Gastrocnemius medialis (tissue), 4 donors: Measurements from ENCODE around the gene ZNF277.

Experiments
- CTCF ChIP-seq, 5 experiments: fragments of 450-650 bp in 3 of 5; fragments of 200-600 bp in 2 of 5; sonication (generic) in 2 of 5; IDR thresholded peaks in 4 of 5; conservative IDR thresholded peaks in 1 of 5; 1 replicate in 4 of 5; 2 replicates in 1 of 5; pipeline ENCODE4 v1.5.1; 2016 to 2019; ENCODE audit warnings: antibody characterized with exemption in 5 of 5, mild to moderate bottlenecking in 3 of 5, moderate library complexity in 3 of 5
- POLR2A ChIP-seq, 2 donors: fragments of 450-650 bp; IDR thresholded peaks; one replicate each; pipeline ENCODE4 v1.6.1; 2017; ENCODE audit warnings: antibody characterized with exemption in 2 of 2, mild to moderate bottlenecking in 2 of 2, moderate library complexity in 2 of 2

GRCh38 chr7:112213735-112214134 lies 7.2 kb downstream of the ZNF277 start:
- TF ChIP-seq CTCF (IDR thresholded peaks at IDR 0.05 in 4 of 5, conservative IDR thresholded peaks at IDR 0.05 in 1 of 5) (no peak), POLR2A (IDR thresholded peaks at IDR 0.05) (no peak)
